IMR-90 (cell line): ENCODE measurements around the gene SELENOP. TPM values are rescaled to one million over a fixed set of nuclear protein-coding genes. Genes with fewer than 3 reads are reported as not detected.

Experiments
- ATAC-seq: fragments of 200-7000 bp; cut with Tn5 transposase; 2 replicates; pipeline ENCODE4 v1.9.1; 2020; ENCODE audit warnings: low read depth, mild to moderate bottlenecking, moderate library complexity
- BruUV-seq: library from RNA; stranded (reverse); fragments of 400-500 nt; replicated peaks from 2 replicates; lab custom pipeline; 2021; lab: Mats Ljungman, UMichigan
- CTCF ChIA-PET: fragments of 300-600 bp; formaldehyde crosslinking; extraction: SDS; loops from one replicate; lab custom pipeline; 2021; ENCODE audit warnings: antibody characterized with exemption; lab: Yijun Ruan, JAX
- POLR2A ChIA-PET: fragments of 300-600 bp; sonication (Branson Sonifier 250); formaldehyde crosslinking; loops from one replicate; lab custom pipeline; 2022; ENCODE audit warnings: antibody characterized with exemption; ENCODE audit not compliant: unreplicated experiment; lab: Charles Lee
- DNase-seq: peaks from one replicate; pipeline ENCODE4 v3.0.0; 2013
- H2AFZ ChIP-seq: replicated peaks from 2 replicates; pipeline ENCODE3; 2013; ENCODE audit warnings: low read length, mild to moderate bottlenecking; ENCODE audit not compliant: poor library complexity
- H2AK5ac ChIP-seq: 2 replicates; pipeline ENCODE4 v1.6.1; 2013; ENCODE audit warnings: low read depth, low read length, inconsistent platforms
- H2AK9ac ChIP-seq: replicated peaks from 2 replicates; pipeline ENCODE3; 2013; ENCODE audit warnings: mild to moderate bottlenecking, low read depth, low read length, moderate library complexity; ENCODE audit not compliant: poor library complexity
- H2BK120ac ChIP-seq: 2 replicates; pipeline ENCODE4 v1.6.1; 2013; ENCODE audit warnings: low read depth, low read length, inconsistent platforms
- H2BK15ac ChIP-seq: 3 replicates; pipeline ENCODE4 v1.6.1; 2013; ENCODE audit warnings: low read depth, low read length, inconsistent platforms
- H2BK20ac ChIP-seq: 2 replicates; pipeline ENCODE4 v1.6.1; 2013; ENCODE audit warnings: low read depth, mild to moderate bottlenecking, inconsistent platforms, low read length, moderate library complexity
- H2BK5ac ChIP-seq: 2 replicates; pipeline ENCODE4 v1.6.1; 2013; ENCODE audit warnings: mild to moderate bottlenecking, low read depth, low read length, inconsistent platforms; ENCODE audit not compliant: poor library complexity, severe bottlenecking
- H3K14ac ChIP-seq: replicated peaks from 2 replicates; pipeline ENCODE4 v1.6.1; 2013; ENCODE audit warnings: low read depth, low read length, inconsistent platforms
- H3K18ac ChIP-seq: 2 replicates; pipeline ENCODE4 v1.6.1; 2013; ENCODE audit warnings: low read depth, low read length, control low read depth
- H3K23ac ChIP-seq: 2 replicates; pipeline ENCODE4 v1.6.1; 2013; ENCODE audit warnings: low read depth, low read length, inconsistent platforms
- H3K27ac ChIP-seq: 2 replicates; pipeline ENCODE4 v1.5.1; 2013; ENCODE audit warnings: mild to moderate bottlenecking, control low read depth, low read length; ENCODE audit not compliant: insufficient read depth
- H3K27me3 ChIP-seq: 2 replicates; pipeline ENCODE4 v1.6.1; 2013; ENCODE audit warnings: low read length; ENCODE audit not compliant: control insufficient read depth, insufficient read depth
- H3K36me3 ChIP-seq: 2 replicates; pipeline ENCODE4 v1.6.1; 2013; ENCODE audit warnings: low read length, mixed read lengths; ENCODE audit not compliant: control insufficient read depth, insufficient read depth
- H3K4ac ChIP-seq: 2 replicates; pipeline ENCODE4 v1.6.1; 2013; ENCODE audit warnings: low read depth, low read length, inconsistent platforms
- H3K4me1 ChIP-seq: 2 replicates; pipeline ENCODE4 v1.6.1; 2013; ENCODE audit warnings: low read length, mixed read lengths; ENCODE audit not compliant: control insufficient read depth, insufficient read depth
- H3K4me2 ChIP-seq: 2 replicates; pipeline ENCODE4 v1.6.1; 2013; ENCODE audit warnings: low read depth, mild to moderate bottlenecking, control low read depth, low read length, moderate library complexity
- H3K4me3 ChIP-seq: 2 replicates; pipeline ENCODE4 v1.5.1; 2013; ENCODE audit warnings: low read depth, mild to moderate bottlenecking, control low read depth, low read length, moderate library complexity; ENCODE audit not compliant: insufficient read depth
- H3K56ac ChIP-seq: 2 replicates; pipeline ENCODE4 v1.6.1; 2013; ENCODE audit warnings: low read length, inconsistent platforms; ENCODE audit not compliant: insufficient read depth; ENCODE audit errors: extremely low read depth
- H3K79me1 ChIP-seq, 2 experiments: 2 replicates each; pipeline ENCODE4 v1.6.1; 2013; ENCODE audit warnings: low read length in 2 of 2, inconsistent platforms in 1 of 2, low read depth in 1 of 2
- H3K9ac ChIP-seq: 2 replicates; pipeline ENCODE4 v1.6.1; 2013; ENCODE audit warnings: low read depth, low read length, control low read depth
- H3K9me1 ChIP-seq: 2 replicates; pipeline ENCODE4 v1.6.1; 2013; ENCODE audit warnings: low read length, inconsistent platforms; ENCODE audit not compliant: insufficient read depth
- H3K9me3 ChIP-seq: 2 replicates; pipeline ENCODE4 v1.6.1; 2013; ENCODE audit warnings: low read length; ENCODE audit not compliant: control insufficient read depth, insufficient read depth
- H4K20me1 ChIP-seq: 2 replicates; pipeline ENCODE4 v1.6.1; 2013; ENCODE audit warnings: low read length, inconsistent platforms; ENCODE audit not compliant: insufficient read depth
- H4K5ac ChIP-seq: 2 replicates; pipeline ENCODE4 v1.6.1; 2013; ENCODE audit warnings: mild to moderate bottlenecking, low read depth, low read length, control low read depth
- H4K8ac ChIP-seq, 2 experiments: 2 replicates each; pipeline ENCODE4 v1.6.1; 2013; ENCODE audit warnings: low read depth in 2 of 2, low read length in 2 of 2, control low read depth in 1 of 2, inconsistent platforms in 1 of 2
- H4K91ac ChIP-seq: 2 replicates; pipeline ENCODE4 v1.6.1; 2013; ENCODE audit warnings: low read depth, low read length, inconsistent platforms; ENCODE audit not compliant: insufficient read depth
- CEBPB ChIP-seq: IDR thresholded peaks from 2 replicates; pipeline ENCODE4 v1.6.1; 2012; ENCODE audit warnings: low read depth, low read length, improper control_type of control experiment
- MAZ ChIP-seq: IDR thresholded peaks from 2 replicates; pipeline ENCODE4 v1.6.1; 2012; ENCODE audit warnings: low read depth, mild to moderate bottlenecking, low read length, improper control_type of control experiment, moderate library complexity, borderline replicate concordance
- WGBS, 2 experiments: methylation state at CpG; one replicate each; pipeline versions ENCODE4 v1.1.5 to v1.1.7; 2013; ENCODE audit warnings: missing lambda C conversion rate in 2 of 2; ENCODE audit not compliant: insufficient read length in 1 of 2; ENCODE audit errors: extremely low coverage in 2 of 2; 5-methylcytosine and 5-hydroxymethylcytosine counted together
- dilution Hi-C: fragments of 300-500 bp; cut with HindIII; formaldehyde crosslinking; loops from one replicate; pipeline ENCODE4 v1.14.3; 2018; ENCODE audit warnings: low sequenced_read_pairs; ENCODE audit not compliant: unreplicated experiment
- in situ Hi-C: fragments of 300-500 bp; cut with MboI; formaldehyde crosslinking; loops from 3 replicates; pipeline ENCODE4 v1.14.3; 2019; ENCODE audit warnings: low sequenced_read_pairs, inconsistent platforms, mixed read lengths
- intact Hi-C: fragments of 100-400 bp; cut with micrococcal nuclease; formaldehyde crosslinking; loops from 2 replicates; pipeline ENCODE4 v1.10.0; 2022
- polyA plus RNA-seq, 3 experiments: library from polyadenylated mRNA; depleted of rRNA; stranded (reverse); fragments of >200 nt; gene quantifications; 2 replicates each; pipeline ENCODE4 v1.2.3, GENCODE V29; 2012; ENCODE audit warnings: low replicate concordance in 1 of 3
- total RNA-seq: library from RNA; depleted of rRNA; stranded (reverse); fragments of >200 nt; gene quantifications from 2 replicates; pipeline ENCODE4 v1.2.3, GENCODE V29; 2012; rRNA removed
- TF ChIP-seq, protein P1 (sequence below): fragments of 150-350 bp; IDR thresholded peaks from 2 replicates; pipeline ENCODE4 v1.6.1; 2017; ENCODE audit warnings: mild to moderate bottlenecking, antibody characterized with exemption, low read length, low read depth

SELENOP gene
- total and polyA plus RNA-seq, 2 of the 4 experiments (the other 2 are of a cell fraction), result 0.55 to 1.1 TPM

DNA sequence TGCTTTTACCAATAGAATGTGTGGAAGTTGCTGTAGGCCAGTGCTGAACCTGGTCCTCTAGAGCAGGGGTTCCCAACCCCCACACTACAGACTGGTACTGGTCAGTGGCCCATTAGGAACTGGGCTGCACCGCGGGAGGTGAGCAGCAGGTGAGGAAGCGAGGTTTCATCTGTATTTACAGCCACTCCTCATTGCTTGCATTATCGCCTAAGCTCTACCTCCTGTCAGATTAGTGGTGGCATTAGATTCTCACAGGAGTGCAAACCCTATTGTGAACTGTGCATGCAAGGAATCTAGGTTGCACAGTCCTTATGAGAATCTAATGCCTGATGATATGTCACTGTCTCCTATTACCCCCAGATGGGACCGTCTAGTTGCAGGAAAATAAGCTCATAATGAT is 61.2 kb downstream of the SELENOP start:
- Histone ChIP-seq H4K20me1 (no peaks in the 10 kb centered on the region), H3K9ac (no peak overlapping the region), H3K27me3 (no peaks in the 10 kb centered on the region), H4K8ac (no peak overlapping the region), H2BK15ac (no peak overlapping the region), H3K23ac (no peak overlapping the region), H3K56ac (no peak overlapping the region), H3K9me1 (no peaks in the 10 kb centered on the region), H3K9me3 (no peaks in the 10 kb centered on the region), H4K5ac (no peak overlapping the region), H3K36me3 (no peaks in the 10 kb centered on the region), H2AK5ac (no peak overlapping the region), H4K91ac (no peak overlapping the region), H3K27ac (no peak overlapping the region), H2BK20ac (no peak overlapping the region), H3K4me2 (no peak overlapping the region), H3K14ac (no peak overlapping the region), H3K4ac (no peak overlapping the region), H2AFZ (no peak overlapping the region), H2BK5ac (no peak overlapping the region), H2AK9ac (no peak overlapping the region), H3K4me3 (no peak overlapping the region), H3K18ac (no peak overlapping the region), H3K79me1 (no peaks in the 10 kb centered on the region), H2BK120ac (no peak overlapping the region), H3K4me1 (no peaks in the 10 kb centered on the region)
- dilution Hi-C loops, result no loop called here
- in situ Hi-C loops, result loop anchor here (25.0 kb wide), 1 partner anchor 888 kb away; the partner anchor contains the start of gene OXCT1
- TF ChIP-seq MAZ (no peak), CEBPB (no peak)
- TF ChIP-seq, protein P1, sequence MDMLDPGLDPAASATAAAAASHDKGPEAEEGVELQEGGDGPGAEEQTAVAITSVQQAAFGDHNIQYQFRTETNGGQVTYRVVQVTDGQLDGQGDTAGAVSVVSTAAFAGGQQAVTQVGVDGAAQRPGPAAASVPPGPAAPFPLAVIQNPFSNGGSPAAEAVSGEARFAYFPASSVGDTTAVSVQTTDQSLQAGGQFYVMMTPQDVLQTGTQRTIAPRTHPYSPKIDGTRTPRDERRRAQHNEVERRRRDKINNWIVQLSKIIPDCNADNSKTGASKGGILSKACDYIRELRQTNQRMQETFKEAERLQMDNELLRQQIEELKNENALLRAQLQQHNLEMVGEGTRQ, result no peak
- no CpG with 5 or more reads among the region's 5 CpGs for WGBS, 2 experiments
- ChIA-PET CTCF (interaction anchor here (0.6 kb wide), 2 partner anchors 17 to 682 kb away, joined by 3 to 4 read pairs; no protein-coding TSS in a partner anchor), POLR2A (no interaction called here)
- no peak for ATAC-seq
- BruUV-seq, result no TSS peak
- DNase-seq, result no peak
- intact Hi-C loops, result no loop called here

Other genes with a start within 250 kb of the SELENOP start
- 0.90 and 1.9 TPM in 2 replicates for gene CCDC152, start 55.1 kb downstream of the SELENOP start, total RNA-seq
- 0.57 and 0.87 TPM in 2 replicates for gene CCDC152, start 55.1 kb downstream of the SELENOP start, polyA plus RNA-seq (2012; rRNA removed)
- gene ANXA2R, start 228.4 kb upstream of the SELENOP start, total RNA-seq, result 1.3 and 1.4 TPM in 2 replicates
- gene ANXA2R, start 228.4 kb upstream of the SELENOP start, polyA plus RNA-seq (2012; rRNA removed), result 2.5 and 3.6 TPM in 2 replicates